Measurements from ENCODE around the gene GABRG3.

GRCh38 chr15:27019687-27020086 is 48.7 kb downstream of the GABRG3 start:
- TF ChIP-seq POLR2AphosphoS5 (IDR thresholded peaks at IDR 0.05; ENCODE audit: low read depth), result no peak
- no peak for TF ChIP-seq REST (IDR thresholded peaks at IDR 0.05; ENCODE audit: insufficient replicate concordance, low read depth)
- TF ChIP-seq CTCF (IDR thresholded peaks at IDR 0.05; ENCODE audit: insufficient read depth, low read length), result no peak
- no peak for TF ChIP-seq GABPA (IDR thresholded peaks at IDR 0.05; ENCODE audit: low read depth)

All from HL-60 (cell line).